ENCODE results near the gene OIT3.

The OIT3 gene

DNA sequence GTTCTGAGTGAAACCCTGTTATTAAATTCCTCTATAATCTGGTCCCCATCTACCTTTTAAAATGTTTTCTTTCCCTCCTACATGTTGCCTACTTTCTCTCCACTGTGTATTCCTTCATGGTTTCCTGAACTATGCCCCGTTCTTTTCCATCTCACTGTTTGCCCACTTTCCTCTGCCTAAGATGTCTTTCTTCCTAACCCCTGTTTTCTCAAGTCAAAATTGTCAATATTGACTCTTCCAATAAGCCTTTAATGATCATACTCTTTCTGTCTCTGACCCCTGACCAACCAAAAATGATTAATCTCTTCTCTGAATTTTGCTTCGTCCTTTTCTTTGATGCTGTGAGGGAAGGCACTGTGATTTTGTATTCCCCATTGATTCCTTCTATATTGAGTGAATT lies 30.6 kb upstream of the OIT3 start:
- no peak overlapping the region for H3K4me3 ChIP-seq (ENCODE audit: insufficient read depth, low read length, poor library complexity, severe bottlenecking)
- H3K9me3 ChIP-seq (ENCODE audit: insufficient read depth, low read length): no peaks in the 10 kb centered on the region
- no peak overlapping the region for H2AFZ ChIP-seq (ENCODE audit: low read depth, low read length, severe bottlenecking)
- H3K27me3 ChIP-seq (ENCODE audit: low read length): no peaks in the 10 kb centered on the region
- TF ChIP-seq EZH2phosphoT487 (conservative IDR thresholded peaks at IDR 0.05; ENCODE audit: low read length): no peak
- TF ChIP-seq, protein P1, sequence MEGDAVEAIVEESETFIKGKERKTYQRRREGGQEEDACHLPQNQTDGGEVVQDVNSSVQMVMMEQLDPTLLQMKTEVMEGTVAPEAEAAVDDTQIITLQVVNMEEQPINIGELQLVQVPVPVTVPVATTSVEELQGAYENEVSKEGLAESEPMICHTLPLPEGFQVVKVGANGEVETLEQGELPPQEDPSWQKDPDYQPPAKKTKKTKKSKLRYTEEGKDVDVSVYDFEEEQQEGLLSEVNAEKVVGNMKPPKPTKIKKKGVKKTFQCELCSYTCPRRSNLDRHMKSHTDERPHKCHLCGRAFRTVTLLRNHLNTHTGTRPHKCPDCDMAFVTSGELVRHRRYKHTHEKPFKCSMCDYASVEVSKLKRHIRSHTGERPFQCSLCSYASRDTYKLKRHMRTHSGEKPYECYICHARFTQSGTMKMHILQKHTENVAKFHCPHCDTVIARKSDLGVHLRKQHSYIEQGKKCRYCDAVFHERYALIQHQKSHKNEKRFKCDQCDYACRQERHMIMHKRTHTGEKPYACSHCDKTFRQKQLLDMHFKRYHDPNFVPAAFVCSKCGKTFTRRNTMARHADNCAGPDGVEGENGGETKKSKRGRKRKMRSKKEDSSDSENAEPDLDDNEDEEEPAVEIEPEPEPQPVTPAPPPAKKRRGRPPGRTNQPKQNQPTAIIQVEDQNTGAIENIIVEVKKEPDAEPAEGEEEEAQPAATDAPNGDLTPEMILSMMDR (IDR thresholded peaks at IDR 0.05; ENCODE audit: insufficient read depth, low read length, poor library complexity, severe bottlenecking): no peak
- H3K9ac ChIP-seq (ENCODE audit: low read length): no peak overlapping the region
- no peaks in the 10 kb centered on the region for H4K20me1 ChIP-seq (ENCODE audit: low read depth, low read length)
- H3K79me2 ChIP-seq (ENCODE audit: insufficient read depth, low read length): no peaks in the 10 kb centered on the region
- H3K4me2 ChIP-seq (ENCODE audit: low read depth, low read length, poor library complexity, severe bottlenecking): no peak overlapping the region
- no peaks in the 10 kb centered on the region for H3F3A ChIP-seq (ENCODE audit: insufficient read depth)
- H3K36me3 ChIP-seq (ENCODE audit: low read length): no peaks in the 10 kb centered on the region
- no peak overlapping the region for H3K27ac ChIP-seq (ENCODE audit: low read depth, low read length)
- no peaks in the 10 kb centered on the region for H3K9me2 ChIP-seq (replicated peaks; ENCODE audit: insufficient read depth, low read length)

DNA sequence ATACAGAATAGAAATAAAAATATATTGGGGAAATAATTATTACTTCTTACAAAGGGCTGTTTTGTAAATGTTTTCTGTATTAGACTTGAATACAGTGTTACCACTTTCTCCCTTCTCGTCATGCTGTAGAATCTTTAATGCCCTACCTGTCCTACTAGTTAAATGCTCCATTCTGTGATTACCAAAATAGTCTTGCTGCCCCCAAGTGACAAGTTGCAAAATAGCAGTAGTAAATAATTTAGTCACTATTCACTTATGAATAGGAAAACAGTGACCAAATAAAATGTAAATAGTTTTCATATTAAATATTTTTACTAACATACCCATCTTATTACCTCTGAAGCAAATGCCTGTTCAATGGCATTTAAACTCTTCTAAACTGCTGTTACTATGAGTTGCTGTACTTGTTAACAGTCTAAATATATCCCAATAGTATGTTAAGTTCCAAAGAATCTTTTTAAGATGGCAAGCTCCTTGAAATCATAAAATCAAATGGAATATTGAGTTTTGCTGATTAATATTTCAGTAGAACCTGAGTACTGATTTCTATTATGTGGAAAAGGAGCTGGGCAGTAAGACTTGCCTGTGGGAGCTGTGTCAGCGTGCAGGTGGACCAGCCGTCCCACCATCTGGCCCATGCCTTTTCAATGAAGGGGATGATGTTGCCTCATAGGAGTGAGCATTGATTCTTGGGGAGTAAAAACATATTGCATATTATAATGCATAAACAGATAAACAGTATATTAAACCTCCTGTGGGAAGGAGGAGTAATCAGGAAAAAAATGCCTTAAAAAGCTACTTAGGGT lies 18.1 kb upstream of the OIT3 start:
- H3K9ac ChIP-seq (ENCODE audit: low read length): no peak overlapping the region
- no peak for TF ChIP-seq EZH2phosphoT487 (conservative IDR thresholded peaks at IDR 0.05; ENCODE audit: low read length)
- TF ChIP-seq, protein P1 (IDR thresholded peaks at IDR 0.05; ENCODE audit: insufficient read depth, low read length, poor library complexity, severe bottlenecking): peak; percentile 56
- H3K9me2 ChIP-seq (replicated peaks; ENCODE audit: insufficient read depth, low read length): no peaks in the 10 kb centered on the region
- no peaks in the 10 kb centered on the region for H3K9me3 ChIP-seq (ENCODE audit: insufficient read depth, low read length)
- H2AFZ ChIP-seq (ENCODE audit: low read depth, low read length, severe bottlenecking): no peak overlapping the region
- H3K27me3 ChIP-seq (ENCODE audit: low read length): no peaks in the 10 kb centered on the region
- peaks cover 3% of the 10 kb centered on the region; the same call in 1 of the 2 replicates for H3K36me3 ChIP-seq (ENCODE audit: low read length)
- H4K20me1 ChIP-seq (ENCODE audit: low read depth, low read length): no peaks in the 10 kb centered on the region
- H3K4me3 ChIP-seq (ENCODE audit: insufficient read depth, low read length, poor library complexity, severe bottlenecking): no peak overlapping the region
- no peaks in the 10 kb centered on the region for H3K79me2 ChIP-seq (ENCODE audit: insufficient read depth, low read length)
- H3K27ac ChIP-seq (ENCODE audit: low read depth, low read length): no peak overlapping the region
- H3K4me2 ChIP-seq (ENCODE audit: low read depth, low read length, poor library complexity, severe bottlenecking): no peak overlapping the region
- H3F3A ChIP-seq (ENCODE audit: insufficient read depth): no peaks in the 10 kb centered on the region

DNA sequence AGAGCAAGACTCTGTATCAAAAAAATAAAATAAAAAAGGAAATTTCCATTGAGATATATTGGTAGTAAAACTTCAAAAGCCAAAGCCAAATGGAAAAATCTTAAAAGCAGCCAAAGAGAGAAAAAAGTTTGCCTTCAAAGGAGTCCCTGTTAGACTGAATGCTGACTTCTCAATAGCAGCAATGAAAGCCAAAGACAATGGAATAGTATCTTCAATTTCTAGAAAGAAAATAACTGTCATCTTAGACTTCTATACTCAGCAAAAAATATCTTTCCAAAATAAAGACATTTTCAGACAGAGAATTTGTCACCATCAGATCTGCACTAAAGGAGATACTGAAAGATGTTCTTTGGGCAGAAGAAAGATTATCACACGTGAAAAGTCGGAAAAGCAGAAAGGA lies 14.3 kb upstream of the OIT3 start:
- Histone ChIP-seq H3K9ac (ENCODE audit: low read length) (no peak overlapping the region), H3K27ac (ENCODE audit: low read depth, low read length) (no peak overlapping the region), H3K79me2 (ENCODE audit: insufficient read depth, low read length) (no peaks in the 10 kb centered on the region), H3K36me3 (ENCODE audit: low read length) (peaks cover 3% of the 10 kb centered on the region; the same call in 1 of the 2 replicates), H3K4me3 (ENCODE audit: insufficient read depth, low read length, poor library complexity, severe bottlenecking) (no peak overlapping the region), H2AFZ (ENCODE audit: low read depth, low read length, severe bottlenecking) (no peak overlapping the region), H3F3A (ENCODE audit: insufficient read depth) (no peaks in the 10 kb centered on the region), H3K9me2 (replicated peaks; ENCODE audit: insufficient read depth, low read length) (no peaks in the 10 kb centered on the region), H4K20me1 (ENCODE audit: low read depth, low read length) (no peaks in the 10 kb centered on the region), H3K27me3 (ENCODE audit: low read length) (no peaks in the 10 kb centered on the region), H3K4me2 (ENCODE audit: low read depth, low read length, poor library complexity, severe bottlenecking) (no peak overlapping the region), H3K9me3 (ENCODE audit: insufficient read depth, low read length) (no peaks in the 10 kb centered on the region)
- TF ChIP-seq EZH2phosphoT487 (conservative IDR thresholded peaks at IDR 0.05; ENCODE audit: low read length): no peak
- TF ChIP-seq, protein P1 (IDR thresholded peaks at IDR 0.05; ENCODE audit: insufficient read depth, low read length, poor library complexity, severe bottlenecking): no peak
